HEK293T (cell line): ENCODE data around the gene RBBP8NL.

Experiments used
- CTCF ChIA-PET: fragments of 350-600 bp; formaldehyde crosslinking; extraction: SDS; loops from one replicate; lab custom pipeline; 2021; ENCODE audit warnings: antibody characterized with exemption, inconsistent platforms; lab: Yijun Ruan, JAX
- POLR2A ChIA-PET: fragments of 350-600 bp; formaldehyde crosslinking; extraction: SDS; loops from one replicate; lab custom pipeline; 2020; ENCODE audit warnings: antibody characterized with exemption, inconsistent platforms; lab: Yijun Ruan, JAX
- DNase-seq: peaks from one replicate; pipeline ENCODE4 v3.0.0; 2012; ENCODE audit warnings: mixed read lengths; ENCODE audit errors: extremely low spot score
- ARNT ChIP-seq: fragments of 450-650 bp; IDR thresholded peaks from 2 replicates; pipeline ENCODE4 v1.6.1; 2017; ENCODE audit warnings: mild to moderate bottlenecking
- BHLHE40 ChIP-seq: fragments of 450-650 bp; IDR thresholded peaks from 2 replicates; pipeline ENCODE4 v1.6.1; 2016; ENCODE audit warnings: mild to moderate bottlenecking, moderate library complexity, borderline replicate concordance
- CTBP1 ChIP-seq: fragments of 450-650 bp; IDR thresholded peaks from 2 replicates; pipeline ENCODE4 v1.6.1; 2016; ENCODE audit warnings: borderline replicate concordance
- ELF4 ChIP-seq: fragments of 450-650 bp; IDR thresholded peaks from 2 replicates; pipeline ENCODE4 v1.6.1; 2017; ENCODE audit warnings: antibody characterized with exemption
- FOXA1 ChIP-seq: fragments of 450-650 bp; IDR thresholded peaks from 2 replicates; pipeline ENCODE4 v1.6.1; 2016; ENCODE audit warnings: mild to moderate bottlenecking
- FOXK2 ChIP-seq: fragments of 450-650 bp; IDR thresholded peaks from 2 replicates; pipeline ENCODE4 v1.6.1; 2016; ENCODE audit warnings: mild to moderate bottlenecking
- FOXM1 ChIP-seq: fragments of 450-650 bp; IDR thresholded peaks from 2 replicates; pipeline ENCODE4 v1.6.1; 2017; ENCODE audit warnings: mild to moderate bottlenecking, borderline replicate concordance
- HDGF ChIP-seq: fragments of 450-650 bp; IDR thresholded peaks from 2 replicates; pipeline ENCODE4 v1.6.1; 2017; ENCODE audit warnings: antibody characterized with exemption, borderline replicate concordance
- L3MBTL2 ChIP-seq: fragments of 450-650 bp; conservative IDR thresholded peaks from 2 replicates; pipeline ENCODE4 v1.6.1; 2016; ENCODE audit warnings: mild to moderate bottlenecking
- LEF1 ChIP-seq: fragments of 450-650 bp; IDR thresholded peaks from 2 replicates; pipeline ENCODE4 v1.6.1; 2017; ENCODE audit warnings: mild to moderate bottlenecking, borderline replicate concordance
- NFRKB ChIP-seq: fragments of 450-650 bp; IDR thresholded peaks from 2 replicates; pipeline ENCODE4 v1.6.1; 2016; ENCODE audit warnings: mild to moderate bottlenecking, moderate library complexity
- PKNOX1 ChIP-seq: fragments of 450-650 bp; IDR thresholded peaks from 2 replicates; pipeline ENCODE4 v1.6.1; 2016
- SP1 ChIP-seq: fragments of 450-650 bp; IDR thresholded peaks from 2 replicates; pipeline ENCODE4 v1.6.1; 2017
- SUZ12 ChIP-seq: fragments of 450-650 bp; IDR thresholded peaks from 2 replicates; pipeline ENCODE4 v1.6.1; 2016; ENCODE audit warnings: mild to moderate bottlenecking
- TARDBP ChIP-seq: fragments of 450-650 bp; IDR thresholded peaks from 2 replicates; pipeline ENCODE4 v1.6.1; 2016
- ZNF384 ChIP-seq: fragments of 450-650 bp; IDR thresholded peaks from 2 replicates; pipeline ENCODE4 v1.6.1; 2016

The RBBP8NL gene

GRCh38 chr20:62406635-62407176 lies 20.6 kb downstream of the RBBP8NL start:
- POLR2A ChIA-PET, result no interaction called here
- CTCF ChIA-PET, result no interaction called here
- DNase-seq, result no peak
- no peak for TF ChIP-seq BHLHE40
- no peak for TF ChIP-seq L3MBTL2
- no peak for TF ChIP-seq PKNOX1
- no peak for TF ChIP-seq HDGF
- TF ChIP-seq LEF1, result no peak
- no peak for TF ChIP-seq ELF4
- TF ChIP-seq ZNF384, result no peak
- no peak for TF ChIP-seq NFRKB
- no peak for TF ChIP-seq ARNT
- TF ChIP-seq SUZ12, result no peak
- no peak for TF ChIP-seq FOXA1
- TF ChIP-seq CTBP1, result no peak
- TF ChIP-seq SP1, result no peak
- no peak for TF ChIP-seq FOXM1
- no peak for TF ChIP-seq FOXK2
- TF ChIP-seq TARDBP, result no peak

DNA sequence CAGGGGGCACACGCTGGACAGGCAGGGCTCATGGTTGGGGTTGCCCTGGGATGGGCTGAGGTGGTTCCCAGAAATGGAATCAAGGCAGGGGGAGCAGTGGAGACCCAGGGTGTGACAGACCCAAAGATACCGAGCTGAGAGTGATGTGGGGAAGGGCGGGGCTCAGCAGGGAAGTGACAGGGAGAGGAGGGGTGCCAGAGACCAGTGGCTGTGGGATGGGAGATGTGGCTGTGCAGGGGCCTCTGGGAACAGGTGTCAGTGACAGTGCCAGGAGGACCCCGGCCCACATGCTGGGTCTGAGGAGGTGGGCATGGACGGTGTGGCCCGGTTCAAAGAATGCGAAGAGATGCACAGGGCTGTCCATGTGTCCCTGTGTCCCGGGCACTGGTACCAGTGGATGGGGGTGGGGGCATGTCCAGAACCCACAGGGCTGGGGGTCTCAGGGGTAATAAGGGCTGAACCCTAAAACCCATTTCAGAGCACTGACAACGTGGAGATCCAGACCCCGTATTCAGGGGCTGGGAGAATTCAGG lies 21.3 kb downstream of the RBBP8NL start:
- TF ChIP-seq FOXM1 (no peak), LEF1 (no peak), ARNT (no peak)
- POLR2A ChIA-PET, result no interaction called here
- CTCF ChIA-PET, result interaction anchor here (0.6 kb wide), 1 partner anchor 10 kb away, joined by 4 read pairs; no protein-coding TSS in a partner anchor
- no peak for DNase-seq

DNA sequence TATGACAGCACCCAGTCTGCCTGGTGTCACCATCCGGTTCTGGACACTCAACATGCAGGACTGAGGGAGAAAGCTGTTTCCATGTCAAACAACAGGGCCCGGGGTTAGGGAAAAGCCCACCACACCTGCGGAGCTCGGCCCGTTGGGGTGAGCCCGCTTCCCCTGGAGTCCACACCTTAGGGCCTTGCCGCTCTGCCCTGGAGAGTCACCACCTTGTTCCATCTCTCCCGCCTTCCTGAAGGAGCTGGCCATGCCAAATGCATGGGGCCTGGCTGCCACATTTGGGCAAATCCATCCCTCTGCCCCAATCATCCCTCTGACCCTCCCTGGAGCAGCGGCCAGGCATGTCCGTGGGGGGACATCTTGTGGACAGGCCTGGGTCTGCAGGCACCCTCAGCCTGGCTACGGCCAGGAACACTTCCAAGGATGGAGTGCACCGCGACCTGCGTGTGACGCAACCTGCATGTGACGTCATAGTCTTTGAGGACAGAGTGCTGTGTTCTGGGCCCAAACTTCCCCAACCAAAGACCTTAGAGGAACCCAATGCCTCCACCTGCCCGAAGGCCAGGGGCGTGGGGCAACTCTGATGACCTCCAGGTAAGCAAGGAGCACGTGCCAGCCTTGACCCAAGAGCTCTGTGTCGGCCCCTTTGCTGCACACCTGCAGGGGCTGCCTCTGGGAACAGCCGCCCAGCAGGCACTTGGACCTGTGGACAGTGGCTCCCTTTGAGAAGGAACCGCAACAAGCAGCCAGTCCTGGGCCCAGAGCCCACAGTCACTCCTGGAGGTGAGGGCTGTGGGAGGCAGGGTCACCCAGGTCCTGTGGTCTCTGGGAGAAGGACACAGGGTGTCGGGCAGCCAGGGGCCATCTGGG lies 22.0 kb downstream of the RBBP8NL start:
- TF ChIP-seq LEF1, result no peak
- no peak for TF ChIP-seq ARNT
- TF ChIP-seq NFRKB, result no peak
- no peak for TF ChIP-seq SUZ12
- no peak for TF ChIP-seq ELF4
- TF ChIP-seq PKNOX1, result no peak
- no peak for TF ChIP-seq L3MBTL2
- no peak for TF ChIP-seq BHLHE40
- CTCF ChIA-PET, result interaction anchor here (0.6 kb wide), 2 partner anchors 10 to 113 kb away, joined by 3 to 4 read pairs; no protein-coding TSS in a partner anchor
- POLR2A ChIA-PET, result interaction anchor here (2.0 kb wide), 1 partner anchor 15 kb away, joined by 7 read pairs; no protein-coding TSS in a partner anchor
- DNase-seq, result peak; percentile 56

DNA sequence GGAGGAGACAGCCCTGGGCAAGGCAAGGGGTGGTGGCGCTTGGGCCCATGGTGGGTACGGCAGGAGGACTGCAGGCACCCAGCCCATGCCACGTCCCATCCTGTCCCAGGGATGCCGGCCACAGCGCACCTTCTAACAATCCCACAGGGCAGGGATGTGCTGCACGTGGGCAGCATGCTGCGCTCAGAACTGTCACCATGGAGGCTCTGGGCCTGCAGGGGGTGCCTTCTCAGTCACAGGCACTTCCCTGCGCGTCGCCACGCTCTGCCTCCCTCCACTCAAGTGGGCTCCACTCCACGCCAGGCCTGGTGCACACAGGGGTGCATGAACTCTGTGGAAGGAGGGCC lies 22.6 kb downstream of the RBBP8NL start:
- TF ChIP-seq FOXA1, result no peak
- no peak for TF ChIP-seq SP1
- no peak for TF ChIP-seq L3MBTL2
- TF ChIP-seq PKNOX1, result no peak
- no peak for TF ChIP-seq ZNF384
- TF ChIP-seq NFRKB, result no peak
- no peak for TF ChIP-seq HDGF
- TF ChIP-seq BHLHE40, result no peak
- TF ChIP-seq ELF4, result no peak
- ChIA-PET CTCF (interaction anchor here (0.6 kb wide), 1 partner anchor 112 kb away, joined by 3 read pairs; no protein-coding TSS in a partner anchor), POLR2A (interaction anchor here (2.0 kb wide), 1 partner anchor 14 kb away, joined by 7 read pairs; no protein-coding TSS in a partner anchor)
- DNase-seq, result no peak

DNA sequence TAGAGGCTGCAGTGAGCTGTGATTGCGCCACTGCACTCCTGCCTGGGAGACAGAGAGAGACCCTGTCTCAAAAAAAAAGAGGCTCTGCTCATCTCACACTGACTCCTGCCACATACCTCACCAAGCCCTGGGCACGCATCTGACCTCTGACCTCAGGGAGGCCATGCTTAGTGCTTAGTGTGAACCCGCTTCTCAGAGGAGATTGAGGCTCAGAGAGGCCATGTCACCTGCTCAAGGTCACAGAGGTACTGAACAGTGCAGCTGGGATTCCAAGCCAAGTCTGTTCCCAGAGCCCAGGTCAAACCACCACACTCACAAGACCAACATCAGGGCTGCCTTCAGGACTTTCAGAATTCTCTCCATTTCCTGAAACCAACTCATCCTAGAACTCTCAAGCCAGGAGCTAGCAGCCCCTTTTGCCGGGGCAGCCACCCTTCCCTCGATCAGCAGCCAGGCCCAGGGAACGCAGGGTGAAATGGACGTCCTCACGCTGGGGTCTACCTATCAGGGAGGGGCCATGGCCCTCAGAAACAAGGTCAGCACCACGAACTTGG lies 23.1 kb downstream of the RBBP8NL start:
- CTCF ChIA-PET, result no interaction called here
- DNase-seq, result no peak
- POLR2A ChIA-PET, result interaction anchor here (2.0 kb wide), 1 partner anchor 14 kb away, joined by 7 read pairs; no protein-coding TSS in a partner anchor
- no peak for TF ChIP-seq ELF4
- no peak for TF ChIP-seq CTBP1
- TF ChIP-seq ZNF384, result no peak
- TF ChIP-seq SUZ12, result no peak
- no peak for TF ChIP-seq FOXK2
- TF ChIP-seq TARDBP, result no peak
- no peak for TF ChIP-seq HDGF
- TF ChIP-seq SP1, result no peak
- TF ChIP-seq L3MBTL2, result no peak
- no peak for TF ChIP-seq LEF1
- no peak for TF ChIP-seq NFRKB
- no peak for TF ChIP-seq BHLHE40

GRCh38 chr20:62403331-62403730 lies 24.0 kb downstream of the RBBP8NL start:
- no peak for TF ChIP-seq BHLHE40
- no peak for TF ChIP-seq L3MBTL2
- TF ChIP-seq FOXM1, result no peak
- no peak for TF ChIP-seq TARDBP
- TF ChIP-seq PKNOX1, result no peak
- TF ChIP-seq FOXK2, result no peak
- TF ChIP-seq LEF1, result no peak
- no peak for TF ChIP-seq SP1
- TF ChIP-seq SUZ12, result no peak
- TF ChIP-seq ELF4, result no peak
- no peak for TF ChIP-seq CTBP1
- DNase-seq, result no peak
- ChIA-PET POLR2A (no interaction called here), CTCF (no interaction called here)
